GM19351 (cell line): ENCODE data around the gene ADAMTS15.

Experiments
- ATAC-seq: cut with Tn5 transposase; IDR thresholded peaks from one replicate; pipeline ENCODE4 v1.9.1; 2021; ENCODE audit warnings: mild to moderate bottlenecking, moderate library complexity; ENCODE audit not compliant: unreplicated experiment

Gene ADAMTS15

DNA sequence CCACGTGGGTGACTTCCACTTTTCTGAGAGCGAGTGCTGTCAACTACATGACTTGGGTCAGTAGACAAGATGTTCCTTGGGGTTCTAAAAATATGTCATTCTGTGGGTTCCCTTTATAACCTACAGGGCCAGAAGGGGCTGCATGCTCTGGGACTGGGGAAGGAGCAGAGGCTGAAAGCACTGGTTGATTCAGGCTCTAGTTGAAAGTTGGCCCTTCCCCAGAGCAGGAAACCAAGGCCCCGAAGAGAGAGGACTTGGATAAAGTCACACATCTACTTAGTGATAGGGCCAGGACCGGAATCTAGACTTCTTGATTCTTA is 9.9 kb downstream of the ADAMTS15 start:
- ATAC-seq = no peak

DNA sequence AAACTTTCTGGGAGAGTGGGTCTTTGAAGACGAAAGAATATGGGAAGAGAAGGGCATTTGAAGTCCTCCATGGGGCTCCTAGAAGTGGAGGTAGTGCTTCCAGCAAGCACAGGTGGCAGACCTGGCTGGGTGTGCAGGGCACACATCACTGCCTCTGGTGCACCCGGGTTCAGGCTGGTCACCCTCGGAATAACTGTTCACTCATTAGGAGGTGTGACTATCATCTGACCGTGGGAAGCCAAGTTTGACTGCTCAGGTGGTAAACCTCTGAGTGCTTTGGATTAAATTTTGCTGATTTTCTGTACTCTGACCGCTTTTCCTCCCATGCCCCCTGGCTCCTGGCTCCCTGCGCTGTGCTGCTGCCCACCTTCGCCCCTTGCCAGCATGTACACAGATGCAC is 11.1 kb downstream of the ADAMTS15 start:
- no peak for ATAC-seq

DNA sequence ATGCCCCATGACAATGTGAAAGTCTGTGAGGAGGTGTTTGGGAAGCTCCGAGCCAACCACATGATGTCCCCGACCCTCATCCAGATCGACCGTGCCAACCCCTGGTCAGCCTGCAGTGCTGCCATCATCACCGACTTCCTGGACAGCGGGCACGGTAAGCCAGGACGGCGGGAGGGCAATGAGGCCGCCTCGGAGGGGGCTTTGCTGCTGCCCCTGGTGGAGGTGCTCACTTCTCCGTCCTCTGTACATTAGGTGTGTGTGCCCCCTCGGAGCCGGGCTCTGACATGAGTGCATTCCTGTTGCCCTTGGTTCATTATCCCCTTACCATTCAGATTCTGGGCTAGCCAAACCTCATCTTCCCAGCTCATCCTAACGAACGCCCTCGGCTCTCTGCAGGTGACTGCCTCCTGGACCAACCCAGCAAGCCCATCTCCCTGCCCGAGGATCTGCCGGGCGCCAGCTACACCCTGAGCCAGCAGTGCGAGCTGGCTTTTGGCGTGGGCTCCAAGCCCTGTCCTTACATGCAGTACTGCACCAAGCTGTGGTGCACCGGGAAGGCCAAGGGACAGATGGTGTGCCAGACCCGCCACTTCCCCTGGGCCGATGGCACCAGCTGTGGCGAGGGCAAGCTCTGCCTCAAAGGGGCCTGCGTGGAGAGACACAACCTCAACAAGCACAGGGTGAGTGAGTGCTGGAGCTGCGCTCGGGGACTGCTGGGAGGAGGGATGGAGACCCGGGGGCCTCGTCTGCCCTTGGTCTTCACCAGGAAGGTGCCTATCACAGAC is 13.8 kb downstream of the ADAMTS15 start:
- ATAC-seq = no peak

DNA sequence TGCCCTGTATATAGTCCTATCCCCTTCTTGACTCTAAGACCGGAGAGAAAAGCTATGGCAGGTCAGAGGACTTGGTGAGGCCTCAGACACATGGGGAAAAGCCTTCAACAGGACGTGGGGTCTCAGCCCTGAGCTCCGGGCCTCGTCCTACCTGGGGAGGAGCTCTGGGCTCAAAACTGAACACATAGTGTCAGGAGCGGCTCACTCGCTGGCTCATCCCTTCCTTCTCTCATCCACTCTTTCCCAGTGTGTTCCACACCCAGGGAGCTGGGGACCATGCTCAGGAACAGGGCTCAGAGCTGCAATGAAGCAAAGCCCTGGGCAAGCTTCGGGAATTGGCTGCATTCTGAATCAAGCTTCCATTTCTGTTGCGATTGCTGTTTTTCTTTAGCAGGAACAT is 14.5 kb downstream of the ADAMTS15 start:
- no peak for ATAC-seq

DNA sequence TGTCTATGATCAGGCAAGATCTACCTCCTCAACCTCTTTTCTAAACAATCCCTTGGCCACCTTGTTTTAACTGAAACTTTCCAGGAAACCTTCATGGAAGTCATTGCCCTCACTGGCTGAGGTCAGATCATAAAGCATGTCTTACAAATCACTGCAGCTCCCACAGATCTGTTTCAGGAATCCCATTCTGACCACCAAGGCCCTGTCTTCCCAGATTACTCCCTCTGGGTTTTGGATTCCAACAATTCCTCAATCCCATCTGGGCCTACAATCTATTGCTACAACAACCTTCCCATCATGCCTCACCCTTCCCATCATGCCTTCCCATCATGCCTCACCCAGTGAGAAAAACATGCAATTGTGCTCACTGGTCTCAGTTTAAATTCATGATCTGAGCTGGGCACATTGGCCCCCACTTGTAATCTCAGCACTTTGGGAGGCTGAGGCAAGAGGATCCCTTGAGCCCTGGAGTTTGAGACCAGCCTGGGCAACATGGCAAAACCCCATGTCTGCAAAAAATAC is 15.9 kb downstream of the ADAMTS15 start:
- no peak for ATAC-seq

DNA sequence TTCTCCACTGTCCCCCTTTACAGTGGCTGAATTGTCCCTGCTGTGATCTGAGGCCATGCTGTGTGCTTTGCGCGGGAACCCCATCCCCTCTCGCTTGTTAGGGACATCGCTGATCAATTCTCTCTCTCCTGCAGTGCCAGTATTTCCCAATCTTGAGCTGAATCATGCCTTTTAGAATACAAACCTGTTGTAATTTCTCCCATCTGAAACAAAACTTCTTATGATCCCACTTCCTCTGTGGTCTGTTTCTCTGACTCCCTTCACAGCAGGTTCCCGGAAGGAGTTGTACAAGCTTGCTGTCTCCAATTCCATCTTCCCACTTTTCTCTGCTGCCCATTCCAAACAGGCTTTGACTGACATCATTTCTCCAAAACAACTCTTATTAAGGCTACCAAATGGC is 16.8 kb downstream of the ADAMTS15 start:
- no peak for ATAC-seq

DNA sequence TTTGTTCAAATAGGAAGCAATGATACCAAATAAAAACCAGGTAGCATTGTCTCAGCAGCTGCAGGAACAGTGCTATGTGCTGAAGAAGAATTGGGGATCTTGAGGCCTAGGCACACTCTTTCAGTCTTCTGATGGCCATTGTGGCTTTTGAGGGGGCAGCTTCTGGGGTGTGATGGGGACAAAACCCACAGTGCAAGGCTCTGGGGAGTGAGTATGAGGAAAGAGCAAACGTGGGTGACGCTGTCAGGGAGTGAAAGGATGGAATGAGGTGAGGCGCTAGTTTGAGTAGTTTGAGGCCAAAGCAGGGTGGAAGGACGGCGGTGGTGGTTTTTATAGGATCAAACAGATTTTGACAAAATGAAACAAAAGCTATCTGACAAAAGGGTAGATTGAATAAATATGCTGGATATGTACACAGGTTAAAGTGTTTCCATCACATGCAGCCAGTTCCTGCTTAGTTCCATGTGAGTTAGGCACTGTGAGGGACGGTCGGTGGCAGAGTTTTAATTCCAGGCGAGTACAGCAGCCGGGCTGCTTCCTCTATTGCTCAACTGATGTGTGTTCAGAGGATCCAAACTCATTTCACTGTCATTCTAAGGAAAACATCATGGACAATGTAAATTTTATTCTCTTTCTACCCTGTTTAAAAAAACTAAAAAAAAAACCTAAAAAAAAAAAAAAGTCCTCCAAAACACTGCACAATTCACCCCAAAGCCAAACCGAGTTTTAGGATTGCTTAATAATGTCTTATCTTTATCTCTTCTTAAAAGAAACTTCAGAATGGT is 18.9 kb downstream of the ADAMTS15 start:
- no peak for ATAC-seq

DNA sequence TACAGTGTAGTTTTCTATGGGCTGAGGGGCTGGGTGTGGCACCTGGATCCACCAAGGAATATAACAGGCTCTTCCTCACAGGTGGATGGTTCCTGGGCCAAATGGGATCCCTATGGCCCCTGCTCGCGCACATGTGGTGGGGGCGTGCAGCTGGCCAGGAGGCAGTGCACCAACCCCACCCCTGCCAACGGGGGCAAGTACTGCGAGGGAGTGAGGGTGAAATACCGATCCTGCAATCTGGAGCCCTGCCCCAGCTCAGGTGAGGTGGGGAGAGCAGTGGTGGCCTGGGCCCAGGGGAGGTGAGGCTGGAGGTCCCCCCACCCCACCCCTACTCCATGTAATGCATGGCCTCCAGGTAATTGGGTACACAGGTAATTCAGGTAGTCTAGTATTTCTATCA is 20.7 kb downstream of the ADAMTS15 start:
- no peak for ATAC-seq

DNA sequence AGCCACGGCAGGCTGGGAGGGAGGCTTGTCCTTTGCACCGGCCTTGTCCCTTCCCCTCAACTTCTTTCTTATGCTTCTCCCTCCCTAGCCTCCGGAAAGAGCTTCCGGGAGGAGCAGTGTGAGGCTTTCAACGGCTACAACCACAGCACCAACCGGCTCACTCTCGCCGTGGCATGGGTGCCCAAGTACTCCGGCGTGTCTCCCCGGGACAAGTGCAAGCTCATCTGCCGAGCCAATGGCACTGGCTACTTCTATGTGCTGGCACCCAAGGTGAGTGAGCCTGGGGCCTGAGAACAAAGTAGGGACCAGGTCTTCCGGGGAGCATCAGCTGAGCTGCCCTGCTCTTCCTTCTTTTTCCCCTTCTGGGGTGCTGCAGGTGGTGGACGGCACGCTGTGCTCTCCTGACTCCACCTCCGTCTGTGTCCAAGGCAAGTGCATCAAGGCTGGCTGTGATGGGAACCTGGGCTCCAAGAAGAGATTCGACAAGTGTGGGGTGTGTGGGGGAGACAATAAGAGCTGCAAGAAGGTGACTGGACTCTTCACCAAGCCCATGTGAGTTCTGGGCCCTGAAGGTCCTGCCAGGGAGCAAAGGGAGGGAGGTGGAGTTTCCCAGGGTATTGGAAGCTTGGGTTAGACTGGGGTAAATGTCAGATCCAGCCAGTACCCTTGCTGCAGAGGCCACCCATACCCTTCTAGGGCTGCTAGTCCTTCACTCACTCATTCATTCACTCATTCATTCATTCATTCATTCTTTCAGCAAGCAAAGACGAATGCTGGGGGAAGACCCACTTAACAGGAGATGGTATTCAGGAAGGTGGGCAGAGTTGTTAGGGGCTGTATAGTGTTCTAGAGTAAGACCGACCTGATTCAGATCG is 22.6 kb downstream of the ADAMTS15 start:
- ATAC-seq = no peak

DNA sequence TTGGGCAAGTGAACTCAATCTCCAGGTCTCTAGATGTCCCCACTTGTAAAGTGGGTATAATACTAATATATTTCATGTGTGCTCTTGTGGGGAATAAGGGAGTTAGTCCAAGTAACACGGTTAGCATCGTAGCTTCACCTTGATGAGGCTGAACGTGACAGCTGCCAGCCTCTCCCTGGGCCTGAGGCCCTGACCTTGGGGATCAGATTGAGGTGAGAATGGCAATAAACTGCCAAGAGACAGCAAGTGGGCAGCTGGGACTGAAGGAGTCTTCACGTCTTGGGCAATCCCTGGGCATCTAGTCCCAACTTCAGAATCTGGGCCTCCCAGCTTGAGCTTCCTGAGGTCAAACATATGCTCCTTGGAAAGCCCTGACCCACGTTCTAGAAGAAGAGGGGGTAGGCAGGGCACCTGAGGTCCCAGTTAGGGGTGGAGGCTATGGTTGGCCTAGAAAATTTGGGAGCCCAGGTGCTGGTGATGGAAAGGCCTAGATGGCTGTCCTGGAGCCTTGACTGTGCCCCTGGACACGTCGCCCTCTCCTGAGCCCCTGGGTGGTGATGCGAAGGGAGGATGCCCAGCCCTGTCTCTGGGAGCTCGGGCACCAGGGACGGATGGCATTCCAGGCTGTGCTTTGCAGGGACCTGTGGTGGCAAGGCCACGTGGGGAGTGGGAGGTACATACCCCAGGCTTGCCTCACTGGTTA is 23.4 kb downstream of the ADAMTS15 start:
- no peak for ATAC-seq

DNA sequence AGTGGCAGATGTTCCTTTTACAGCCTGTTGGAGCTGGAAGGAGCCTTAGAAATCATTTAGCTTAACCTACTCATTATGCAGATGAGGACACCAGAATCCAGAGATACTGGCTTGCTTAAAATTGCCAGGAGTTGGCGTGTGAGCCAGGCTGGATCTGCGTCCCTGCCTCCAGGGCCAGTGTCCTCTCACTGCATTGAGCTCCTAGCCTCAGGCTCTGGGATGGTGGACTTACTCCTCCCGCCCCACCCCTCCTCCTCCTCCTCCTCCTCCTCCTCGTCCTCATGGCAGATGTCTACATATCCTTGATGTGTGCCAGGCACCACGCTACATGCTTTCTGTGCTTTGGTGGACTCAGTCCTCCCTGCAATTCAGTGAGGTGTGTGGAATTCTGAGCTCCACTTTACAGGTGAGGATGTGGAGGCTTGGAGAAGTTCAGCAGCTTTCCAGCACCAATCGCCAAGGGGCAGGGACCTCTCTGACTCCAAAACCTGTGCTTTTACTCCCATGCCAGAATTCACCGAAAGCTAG is 24.1 kb downstream of the ADAMTS15 start:
- no peak for ATAC-seq

DNA sequence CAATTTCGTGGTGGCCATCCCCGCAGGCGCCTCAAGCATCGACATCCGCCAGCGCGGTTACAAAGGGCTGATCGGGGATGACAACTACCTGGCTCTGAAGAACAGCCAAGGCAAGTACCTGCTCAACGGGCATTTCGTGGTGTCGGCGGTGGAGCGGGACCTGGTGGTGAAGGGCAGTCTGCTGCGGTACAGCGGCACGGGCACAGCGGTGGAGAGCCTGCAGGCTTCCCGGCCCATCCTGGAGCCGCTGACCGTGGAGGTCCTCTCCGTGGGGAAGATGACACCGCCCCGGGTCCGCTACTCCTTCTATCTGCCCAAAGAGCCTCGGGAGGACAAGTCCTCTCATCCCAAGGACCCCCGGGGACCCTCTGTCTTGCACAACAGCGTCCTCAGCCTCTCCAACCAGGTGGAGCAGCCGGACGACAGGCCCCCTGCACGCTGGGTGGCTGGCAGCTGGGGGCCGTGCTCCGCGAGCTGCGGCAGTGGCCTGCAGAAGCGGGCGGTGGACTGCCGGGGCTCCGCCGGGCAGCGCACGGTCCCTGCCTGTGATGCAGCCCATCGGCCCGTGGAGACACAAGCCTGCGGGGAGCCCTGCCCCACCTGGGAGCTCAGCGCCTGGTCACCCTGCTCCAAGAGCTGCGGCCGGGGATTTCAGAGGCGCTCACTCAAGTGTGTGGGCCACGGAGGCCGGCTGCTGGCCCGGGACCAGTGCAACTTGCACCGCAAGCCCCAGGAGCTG is 24.8 kb downstream of the ADAMTS15 start:
- ATAC-seq = no peak

DNA sequence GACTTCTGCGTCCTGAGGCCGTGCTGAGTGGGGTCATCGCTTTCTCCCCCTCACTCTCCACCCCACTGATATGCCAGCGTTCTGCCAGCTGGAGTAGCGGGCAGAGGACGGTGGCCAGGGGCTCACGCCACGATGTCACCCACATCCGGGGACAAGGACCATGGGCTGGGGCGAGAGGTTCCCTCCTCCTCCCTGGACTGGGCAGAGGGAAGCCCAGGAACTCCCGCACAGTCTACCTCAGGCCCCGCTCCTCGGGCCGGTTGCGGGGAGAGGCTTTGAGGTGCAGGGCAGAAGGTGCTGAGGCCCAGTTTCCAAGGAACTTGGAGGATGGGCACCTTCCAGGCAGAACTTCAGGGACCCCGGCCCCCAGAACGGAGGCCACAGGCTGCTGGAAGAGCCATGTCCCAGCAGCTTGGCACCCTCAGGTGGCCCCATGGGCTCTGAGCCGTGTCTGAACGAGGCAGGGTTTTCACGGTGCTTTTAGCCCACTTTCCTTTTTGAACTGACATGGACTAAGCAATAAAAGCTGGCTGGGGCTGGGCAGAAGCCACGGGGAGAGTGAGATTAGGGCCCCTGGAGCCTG is 25.4 kb downstream of the ADAMTS15 start:
- no peak for ATAC-seq

DNA sequence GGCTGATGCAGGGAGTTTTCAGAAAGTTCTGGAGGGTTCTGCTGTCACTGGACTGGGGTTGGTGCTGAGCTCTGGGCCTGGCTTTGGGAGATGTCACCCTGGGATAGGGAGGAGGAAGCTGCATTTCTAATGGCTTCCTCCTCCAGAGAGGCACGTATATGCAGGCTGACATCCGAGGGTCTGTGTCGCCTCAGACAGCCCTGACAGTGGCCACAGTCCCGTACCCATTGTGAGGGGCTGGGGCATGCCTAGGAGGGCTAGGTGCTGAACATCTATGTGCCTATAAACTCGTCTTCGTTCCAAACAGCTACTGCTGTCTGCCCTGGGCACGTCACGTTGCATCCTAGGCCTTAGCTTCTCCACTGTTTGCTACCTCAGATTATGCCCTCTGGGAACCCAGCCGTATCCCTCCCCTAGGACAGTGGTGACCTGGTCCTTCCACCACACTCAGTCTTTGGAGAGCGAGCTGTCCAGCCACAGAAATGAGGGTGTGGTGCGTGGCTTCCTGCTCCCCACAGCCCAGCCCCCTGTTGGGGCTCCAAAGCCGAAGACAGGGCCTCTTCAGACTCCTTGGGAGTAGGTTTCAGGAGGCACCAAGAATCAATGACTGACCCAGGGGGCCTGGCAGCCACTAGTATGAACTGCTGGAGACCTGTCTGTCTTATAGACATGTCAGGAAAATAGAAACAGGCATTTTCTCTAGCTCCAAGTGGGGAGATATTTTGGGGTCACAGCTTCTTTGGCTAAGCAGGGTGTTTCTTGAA is 26.4 kb downstream of the ADAMTS15 start:
- ATAC-seq = no peak

DNA sequence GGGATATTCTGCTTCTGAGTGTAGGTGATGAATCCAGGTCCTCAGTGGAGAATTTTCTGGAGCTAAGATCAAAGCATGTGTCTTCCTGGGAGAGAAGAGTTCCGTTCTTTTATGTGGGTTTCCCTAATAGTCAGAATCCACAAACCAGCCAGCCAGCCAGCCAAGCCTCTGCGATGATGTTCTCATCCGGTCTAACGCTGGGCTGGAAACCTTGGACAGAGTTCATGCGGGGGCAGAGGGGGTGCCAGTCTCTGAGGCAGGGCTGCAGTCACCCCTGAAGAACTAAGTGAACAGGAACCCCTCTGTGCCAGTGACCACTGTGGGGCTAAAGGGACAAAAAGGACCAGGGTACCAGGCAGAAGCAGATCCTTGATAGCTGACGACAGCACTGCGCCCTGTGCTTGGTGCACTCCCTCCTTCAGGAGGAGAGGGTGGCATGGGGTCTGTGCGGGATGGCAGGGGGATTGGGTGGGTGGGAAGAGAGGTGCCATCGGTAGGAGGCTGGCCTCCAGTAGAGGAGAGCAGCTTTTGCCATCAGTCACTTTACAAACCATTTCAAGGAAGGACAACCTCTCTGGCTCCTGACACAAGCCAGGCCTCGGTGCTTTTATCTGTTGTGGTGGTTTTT is 27.1 kb downstream of the ADAMTS15 start:
- no peak for ATAC-seq

DNA sequence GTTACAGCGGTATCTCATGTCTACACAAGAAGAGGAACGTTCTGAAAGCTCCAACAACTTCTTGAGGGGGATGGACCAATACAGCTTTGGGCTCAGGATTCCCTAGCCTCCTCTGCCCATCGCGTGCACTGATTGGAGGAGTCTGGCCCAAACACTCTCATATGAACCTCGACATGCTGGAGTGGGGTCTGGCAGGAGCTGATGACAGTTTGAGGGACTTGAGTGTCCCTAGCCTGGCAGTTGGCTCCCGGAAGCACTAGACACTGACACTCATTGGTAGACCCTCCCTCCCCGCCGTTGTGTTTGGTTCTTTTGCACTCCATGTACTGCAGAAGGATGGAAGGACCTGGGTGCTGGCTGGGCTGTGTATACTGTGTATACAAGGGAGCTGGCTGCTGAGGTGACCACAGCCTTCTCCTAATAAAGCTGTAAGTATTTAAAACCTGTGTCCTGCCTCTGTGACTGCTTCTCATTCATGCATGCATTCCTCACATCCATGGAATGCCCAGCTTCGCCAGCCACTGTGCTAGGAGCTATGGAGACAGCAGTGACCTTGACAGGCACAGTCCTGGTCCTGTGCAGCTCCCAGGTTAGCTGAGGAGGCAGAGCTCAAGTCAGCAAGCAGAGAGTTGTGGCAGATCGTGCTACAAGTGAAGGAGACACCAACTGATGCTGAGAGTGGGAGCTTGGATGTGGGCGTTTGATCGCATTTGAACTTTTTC is 27.9 kb downstream of the ADAMTS15 start:
- ATAC-seq = no peak

DNA sequence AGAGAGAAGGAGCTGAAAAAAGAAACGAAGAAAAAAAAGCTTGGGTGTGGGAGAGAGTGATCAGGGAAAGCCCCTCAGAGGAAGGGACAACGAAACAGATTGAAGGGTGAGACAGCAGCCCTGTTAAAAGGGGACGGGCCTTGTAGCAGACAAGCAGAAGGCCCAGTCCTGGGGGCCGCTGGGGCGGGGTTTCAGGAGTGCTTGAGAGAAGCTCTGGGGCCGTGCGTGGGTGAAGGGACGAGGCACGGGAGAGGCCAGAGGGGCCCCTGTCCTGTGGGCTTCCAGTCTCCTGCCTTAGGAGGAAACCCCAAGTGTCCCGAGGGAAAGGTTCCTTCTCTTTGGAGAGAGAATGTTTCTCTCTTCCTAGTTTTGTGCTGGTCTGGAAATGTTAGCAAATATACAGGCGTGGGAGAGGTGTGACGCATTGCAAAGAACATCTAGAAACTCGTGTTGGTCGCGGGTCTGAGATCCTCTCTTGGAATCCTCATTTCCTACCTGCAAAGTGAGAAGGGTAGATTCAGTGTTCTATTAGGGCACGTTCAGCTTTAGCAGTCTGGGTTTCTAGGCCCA is 28.6 kb downstream of the ADAMTS15 start:
- ATAC-seq = no peak
